Panc1 (cell line): ENCODE results near the gene EHD4. TPM values are rescaled to one million over a fixed set of nuclear protein-coding genes. Genes with fewer than 3 reads are reported as not detected.

Experiments used
- ATAC-seq: fragments of 200-7000 bp; cut with Tn5 transposase; 2 replicates; pipeline ENCODE4 v1.9.1; 2020; ENCODE audit warnings: mild to moderate bottlenecking, moderate library complexity
- BruUV-seq: library from RNA; stranded (reverse); fragments of 400-500 nt; replicated peaks from 2 replicates; lab custom pipeline; 2021; lab: Mats Ljungman, UMichigan
- CTCF ChIA-PET: fragments of 300-600 bp; sonication (Branson Sonifier 250); formaldehyde crosslinking; loops from one replicate; lab custom pipeline; 2022; ENCODE audit warnings: antibody characterized with exemption; lab: Charles Lee
- POLR2A ChIA-PET: fragments of 300-600 bp; sonication (Branson Sonifier 250); formaldehyde crosslinking; loops from one replicate; lab custom pipeline; 2022; ENCODE audit warnings: antibody characterized with exemption; lab: Charles Lee
- DNase-seq: peaks from one replicate; pipeline ENCODE4 v3.0.0-alpha.2; 2010; ENCODE audit warnings: low read depth, low spot score
- H3K27ac ChIP-seq: 2 replicates; pipeline ENCODE4 v1.5.1; 2011; ENCODE audit warnings: mild to moderate bottlenecking, low read length, inconsistent platforms
- H3K27me3 ChIP-seq: fragments of 200-500 bp; sonication (Bioruptor generic); 2 replicates; pipeline ENCODE4 v1.6.0; 2014; ENCODE audit warnings: low read length, inconsistent platforms; ENCODE audit not compliant: control insufficient read depth, insufficient read depth
- H3K36me3 ChIP-seq: fragments of 200-500 bp; sonication (Bioruptor generic); 2 replicates; pipeline ENCODE4 v1.5.1; 2014; ENCODE audit warnings: inconsistent platforms, mild to moderate bottlenecking, low read length, moderate library complexity; ENCODE audit not compliant: control insufficient read depth, insufficient read depth
- H3K4me1 ChIP-seq: 2 replicates; pipeline ENCODE4 v1.5.1; 2011; ENCODE audit warnings: inconsistent platforms, mild to moderate bottlenecking, low read length, moderate library complexity; ENCODE audit not compliant: control insufficient read depth, insufficient read depth
- H3K4me3 ChIP-seq, 2 experiments: 2 replicates each; pipeline ENCODE4 v1.5.1; 2011 to 2012; ENCODE audit warnings: low read depth in 2 of 2, low read length in 2 of 2, mild to moderate bottlenecking in 2 of 2, inconsistent platforms in 1 of 2, moderate library complexity in 1 of 2
- H3K9me3 ChIP-seq: fragments of 200-500 bp; sonication (Bioruptor generic); 2 replicates; pipeline ENCODE4 v1.5.1; 2014; ENCODE audit warnings: low read depth, mild to moderate bottlenecking, inconsistent platforms, low read length, moderate library complexity; ENCODE audit not compliant: control insufficient read depth, insufficient read depth
- CTCF ChIP-seq: fragments of 450-650 bp; IDR thresholded peaks from 2 replicates; pipeline ENCODE4 v1.5.1; 2017; ENCODE audit warnings: mild to moderate bottlenecking
- POLR2AphosphoS5 ChIP-seq: IDR thresholded peaks from 2 replicates; pipeline ENCODE4 v1.6.1; 2012; ENCODE audit warnings: mild to moderate bottlenecking, low read depth, low read length, moderate library complexity
- SIN3A ChIP-seq: IDR thresholded peaks from 2 replicates; pipeline ENCODE4 v1.6.1; 2012; ENCODE audit warnings: low read depth, mild to moderate bottlenecking, low read length, moderate library complexity, borderline replicate concordance; ENCODE audit not compliant: insufficient read depth
- TCF7L2 ChIP-seq: IDR thresholded peaks from 2 replicates; pipeline ENCODE4 v1.6.1; 2011; ENCODE audit warnings: mild to moderate bottlenecking, low read depth, low read length, inconsistent platforms
- in situ Hi-C: cut with HindIII; loops from 2 replicates; pipeline ENCODE4 v1.10.0; 2016; ENCODE audit warnings: low sequenced_read_pairs, low pct_unique_long_range_greater_than_20kb
- intact Hi-C: fragments of 100-400 bp; cut with micrococcal nuclease; formaldehyde crosslinking; loops from one replicate; pipeline ENCODE4 v1.10.0; 2022; ENCODE audit not compliant: unreplicated experiment
- total RNA-seq: library from RNA; stranded (reverse); gene quantifications from one replicate; pipeline ENCODE4 v1.2.1, GENCODE V29; 2021; ENCODE audit not compliant: unreplicated experiment
- TF ChIP-seq, protein P1 (sequence below), 2 experiments: IDR thresholded peaks; 2 replicates each; pipeline ENCODE4 v1.6.1; 2011 to 2012; ENCODE audit warnings: low read depth in 2 of 2, control low read depth in 1 of 2, low read length in 1 of 2, mild to moderate bottlenecking in 1 of 2, moderate library complexity in 1 of 2; ENCODE audit not compliant: insufficient read depth in 1 of 2

The EHD4 gene
- total RNA-seq, 1 experiment from 2014 or later: 43.2 TPM

DNA sequence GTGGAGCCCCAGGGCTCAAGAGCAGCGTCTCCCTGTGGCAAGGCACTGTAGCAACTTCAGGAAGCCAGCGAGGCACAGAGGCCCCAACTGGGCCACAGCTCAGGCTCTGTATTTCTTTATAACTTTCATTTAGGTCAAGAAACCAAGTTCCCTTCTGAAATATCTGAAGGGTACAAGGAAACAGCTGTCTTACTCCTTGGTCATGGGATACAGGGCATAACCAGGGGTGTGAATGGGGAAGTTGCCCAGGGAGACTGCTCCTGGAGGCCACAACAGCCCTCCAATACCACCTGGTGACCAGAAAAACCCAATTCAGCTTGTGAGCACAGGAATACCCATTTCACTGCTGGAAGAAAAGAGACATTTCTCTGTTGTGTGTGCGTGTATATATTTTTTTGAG lies 65.2 kb downstream of the EHD4 start:
- no peaks in the 10 kb centered on the region for H3K36me3 ChIP-seq
- BruUV-seq: no TSS peak
- intact Hi-C loops: no loop called here
- ChIA-PET CTCF (no interaction called here), POLR2A (no interaction called here)
- no peaks in the 10 kb centered on the region for H3K27me3 ChIP-seq
- H3K4me1 ChIP-seq: 0 out of 2 replicates have a peak, but pooled peaks cover 2% of the 10 kb centered on the region
- no peak for TF ChIP-seq TCF7L2
- TF ChIP-seq, protein P1, sequence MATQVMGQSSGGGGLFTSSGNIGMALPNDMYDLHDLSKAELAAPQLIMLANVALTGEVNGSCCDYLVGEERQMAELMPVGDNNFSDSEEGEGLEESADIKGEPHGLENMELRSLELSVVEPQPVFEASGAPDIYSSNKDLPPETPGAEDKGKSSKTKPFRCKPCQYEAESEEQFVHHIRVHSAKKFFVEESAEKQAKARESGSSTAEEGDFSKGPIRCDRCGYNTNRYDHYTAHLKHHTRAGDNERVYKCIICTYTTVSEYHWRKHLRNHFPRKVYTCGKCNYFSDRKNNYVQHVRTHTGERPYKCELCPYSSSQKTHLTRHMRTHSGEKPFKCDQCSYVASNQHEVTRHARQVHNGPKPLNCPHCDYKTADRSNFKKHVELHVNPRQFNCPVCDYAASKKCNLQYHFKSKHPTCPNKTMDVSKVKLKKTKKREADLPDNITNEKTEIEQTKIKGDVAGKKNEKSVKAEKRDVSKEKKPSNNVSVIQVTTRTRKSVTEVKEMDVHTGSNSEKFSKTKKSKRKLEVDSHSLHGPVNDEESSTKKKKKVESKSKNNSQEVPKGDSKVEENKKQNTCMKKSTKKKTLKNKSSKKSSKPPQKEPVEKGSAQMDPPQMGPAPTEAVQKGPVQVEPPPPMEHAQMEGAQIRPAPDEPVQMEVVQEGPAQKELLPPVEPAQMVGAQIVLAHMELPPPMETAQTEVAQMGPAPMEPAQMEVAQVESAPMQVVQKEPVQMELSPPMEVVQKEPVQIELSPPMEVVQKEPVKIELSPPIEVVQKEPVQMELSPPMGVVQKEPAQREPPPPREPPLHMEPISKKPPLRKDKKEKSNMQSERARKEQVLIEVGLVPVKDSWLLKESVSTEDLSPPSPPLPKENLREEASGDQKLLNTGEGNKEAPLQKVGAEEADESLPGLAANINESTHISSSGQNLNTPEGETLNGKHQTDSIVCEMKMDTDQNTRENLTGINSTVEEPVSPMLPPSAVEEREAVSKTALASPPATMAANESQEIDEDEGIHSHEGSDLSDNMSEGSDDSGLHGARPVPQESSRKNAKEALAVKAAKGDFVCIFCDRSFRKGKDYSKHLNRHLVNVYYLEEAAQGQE (IDR thresholded peaks at IDR 0.05; ENCODE audit: insufficient read depth in 1 of 2, low read depth in 2 of 2, low read length in 1 of 2): no peak
- no peak for TF ChIP-seq CTCF
- TF ChIP-seq POLR2AphosphoS5: no peak
- no peak for TF ChIP-seq SIN3A
- DNase-seq: no peak
- in situ Hi-C loops: no loop called here
- H3K27ac ChIP-seq: no peak overlapping the region
- no peak overlapping the region for H3K4me3 ChIP-seq
- no peak for ATAC-seq
- no peaks in the 10 kb centered on the region for H3K9me3 ChIP-seq

DNA sequence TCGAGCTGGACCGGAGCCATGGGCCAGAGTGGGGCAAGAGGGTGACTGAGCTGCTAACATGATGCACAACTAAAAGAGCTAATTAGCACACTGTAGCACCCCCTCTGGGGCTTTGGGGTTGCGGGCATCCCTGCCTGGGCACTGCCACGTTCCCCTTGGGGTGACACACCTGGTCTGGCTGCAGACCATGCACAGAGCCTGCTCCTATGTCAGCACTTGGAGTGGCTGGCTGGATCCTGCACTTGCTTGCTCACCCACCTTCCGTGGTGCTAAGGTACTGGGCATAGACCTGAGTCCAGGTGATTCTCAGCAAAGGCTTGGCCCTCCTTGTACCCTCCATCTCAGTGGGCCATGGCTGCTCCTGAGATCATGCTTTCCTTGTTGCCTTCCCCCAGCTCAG lies 65.7 kb downstream of the EHD4 start:
- Histone ChIP-seq H3K27me3 (no peaks in the 10 kb centered on the region), H3K4me3 (no peak overlapping the region), H3K4me1 (0 out of 2 replicates have a peak, but pooled peaks cover 2% of the 10 kb centered on the region), H3K27ac (no peak overlapping the region), H3K36me3 (no peaks in the 10 kb centered on the region), H3K9me3 (no peaks in the 10 kb centered on the region)
- BruUV-seq: no TSS peak
- CTCF ChIA-PET: no interaction called here
- no peak for DNase-seq
- POLR2A ChIA-PET: no interaction called here
- ATAC-seq: no peak
- in situ Hi-C loops: no loop called here
- intact Hi-C loops: no loop called here
- TF ChIP-seq TCF7L2 (no peak), SIN3A (no peak), POLR2AphosphoS5 (no peak), CTCF (no peak)
